ENCODE measurements around the gene WNT1. TPM values are rescaled to one million over a fixed set of nuclear protein-coding genes. Genes with fewer than 3 reads are reported as not detected.

Gene WNT1
- total RNA-seq, 1 experiment from 2014 or later, result not detected

GRCh38 chr12:49019443-49020324 is 41.6 kb downstream of the WNT1 start:
- H3K36me3 ChIP-seq (ENCODE audit: control insufficient read depth, insufficient read depth, low read length), result no peaks in the 10 kb centered on the region
- H3K9me3 ChIP-seq, result no peaks in the 10 kb centered on the region
- ChIA-PET POLR2A (interaction anchor here (0.6 to 0.9 kb wide), 2 partner anchors 23 to 129 kb away, joined by 3 to 4 read pairs; no protein-coding TSS in a partner anchor), CTCF (interaction anchor here (0.6 to 2.1 kb wide), 13 partner anchors 10 to 266 kb away, joined by 3 to 33 read pairs (median 5); partner anchors contain the start of genes DDN and LMBR1L)
- DNase-seq, result peak; percentile 67 to 69
- intact Hi-C loops (cut with micrococcal nuclease; ENCODE audit: unreplicated experiment), result no loop called here
- Mint-ChIP-seq H3K36me3 (ENCODE audit: insufficient read depth, unreplicated experiment) (peaks cover 75% of the 10 kb centered on the region), H3K9me3 (ENCODE audit: unreplicated experiment) (no peaks in the 10 kb centered on the region), H3K27ac (ENCODE audit: unreplicated experiment) (peak overlapping the region; percentile 98), H3K27me3 (ENCODE audit: insufficient read depth, unreplicated experiment) (no peaks in the 10 kb centered on the region), H3K4me3 (ENCODE audit: unreplicated experiment) (peak overlapping the region; percentile 91), H3K4me1 (ENCODE audit: low read depth, unreplicated experiment) (peaks cover 19% of the 10 kb centered on the region)
- peak; percentile 36 to 69 for TF ChIP-seq CTCF (IDR thresholded peaks at IDR 0.05; ENCODE audit: insufficient read depth in 1 of 2, low read depth in 1 of 2, low read length in 1 of 2, severe bottlenecking in 1 of 2, unreplicated experiment in 1 of 2)
- 0 out of 2 replicates have a peak, but pooled peaks cover 4% of the 10 kb centered on the region for H3K4me1 ChIP-seq
- no peaks in the 10 kb centered on the region for H3K27me3 ChIP-seq (replicated peaks; ENCODE audit: control insufficient read depth, insufficient read depth, low read length)
- peak overlapping the region; percentile 73 for H3K4me3 ChIP-seq (ENCODE audit: low read depth, low read length)
- BruUV-seq (replicated peaks), result no TSS peak

- Mint-ChIP-seq H3K4me1 (ENCODE audit: low read depth, unreplicated experiment) (peaks cover 19% of the 10 kb centered on the region), H3K4me3 (ENCODE audit: unreplicated experiment) (no peak overlapping the region), H3K27ac (ENCODE audit: unreplicated experiment) (no peak overlapping the region), H3K27me3 (ENCODE audit: insufficient read depth, unreplicated experiment) (no peaks in the 10 kb centered on the region), H3K9me3 (ENCODE audit: unreplicated experiment) (no peaks in the 10 kb centered on the region), H3K36me3 (ENCODE audit: insufficient read depth, unreplicated experiment) (peaks cover 79% of the 10 kb centered on the region)
- no peak for TF ChIP-seq CTCF (IDR thresholded peaks at IDR 0.05; ENCODE audit: insufficient read depth in 1 of 2, low read depth in 1 of 2, low read length in 1 of 2, severe bottlenecking in 1 of 2, unreplicated experiment in 1 of 2)
- peak in 1 of 2 experiments; percentile 28 for DNase-seq
- ChIA-PET POLR2A (interaction anchor here (0.9 kb wide), 1 partner anchor 24 kb away, joined by 4 read pairs; no protein-coding TSS in a partner anchor), CTCF (interaction anchor here (0.6 to 2.1 kb wide), 9 partner anchors 19 to 267 kb away, joined by 3 to 33 read pairs (median 5); partner anchors contain the start of genes DDN and LMBR1L)
- intact Hi-C loops (cut with micrococcal nuclease; ENCODE audit: unreplicated experiment), result no loop called here
- Histone ChIP-seq H3K9me3 (no peaks in the 10 kb centered on the region), H3K27me3 (replicated peaks; ENCODE audit: control insufficient read depth, insufficient read depth, low read length) (no peaks in the 10 kb centered on the region), H3K36me3 (ENCODE audit: control insufficient read depth, insufficient read depth, low read length) (no peaks in the 10 kb centered on the region), H3K4me1 (0 out of 2 replicates have a peak, but pooled peaks cover 4% of the 10 kb centered on the region), H3K4me3 (ENCODE audit: low read depth, low read length) (no peak overlapping the region)
- BruUV-seq (replicated peaks), result no TSS peak
Observed at GRCh38 chr12:49020441-49020840, 42.3 kb downstream of the WNT1 start.

GRCh38 chr12:49021292-49021915 is 43.3 kb downstream of the WNT1 start:
- Mint-ChIP-seq H3K36me3 (ENCODE audit: insufficient read depth, unreplicated experiment) (peaks cover 82% of the 10 kb centered on the region), H3K4me1 (ENCODE audit: low read depth, unreplicated experiment) (peaks cover 16% of the 10 kb centered on the region), H3K27me3 (ENCODE audit: insufficient read depth, unreplicated experiment) (no peaks in the 10 kb centered on the region), H3K9me3 (ENCODE audit: unreplicated experiment) (no peaks in the 10 kb centered on the region), H3K4me3 (ENCODE audit: unreplicated experiment) (no peak overlapping the region), H3K27ac (ENCODE audit: unreplicated experiment) (no peak overlapping the region)
- intact Hi-C loops (cut with micrococcal nuclease; ENCODE audit: unreplicated experiment), result no loop called here
- no peak overlapping the region for H3K4me3 ChIP-seq (ENCODE audit: low read depth, low read length)
- H3K36me3 ChIP-seq (ENCODE audit: control insufficient read depth, insufficient read depth, low read length), result peaks cover 5% of the 10 kb centered on the region
- H3K27me3 ChIP-seq (replicated peaks; ENCODE audit: control insufficient read depth, insufficient read depth, low read length), result no peaks in the 10 kb centered on the region
- DNase-seq, result peak; percentile 2 to 39
- TF ChIP-seq CTCF (IDR thresholded peaks at IDR 0.05; ENCODE audit: insufficient read depth in 1 of 2, low read depth in 1 of 2, low read length in 1 of 2, severe bottlenecking in 1 of 2, unreplicated experiment in 1 of 2), result no peak
- BruUV-seq (replicated peaks), result no TSS peak
- no peaks in the 10 kb centered on the region for H3K9me3 ChIP-seq
- ChIA-PET CTCF (interaction anchor here (0.7 to 0.8 kb wide), 2 partner anchors 88 to 235 kb away, joined by 3 to 4 read pairs; no protein-coding TSS in a partner anchor), POLR2A (no interaction called here)
- H3K4me1 ChIP-seq, result 0 out of 2 replicates have a peak, but pooled peaks cover 4% of the 10 kb centered on the region
